Panc1 (cell line): ENCODE results near the gene SEMA4D. TPM values are rescaled to one million over a fixed set of nuclear protein-coding genes. Genes with fewer than 3 reads are reported as not detected.

Source experiments
- ATAC-seq: fragments of 200-7000 bp; cut with Tn5 transposase; 2 replicates; pipeline ENCODE4 v1.9.1; 2020; ENCODE audit warnings: mild to moderate bottlenecking, moderate library complexity
- BruUV-seq: library from RNA; stranded (reverse); fragments of 400-500 nt; replicated peaks from 2 replicates; lab custom pipeline; 2021; lab: Mats Ljungman, UMichigan
- CTCF ChIA-PET: fragments of 300-600 bp; sonication (Branson Sonifier 250); formaldehyde crosslinking; loops from one replicate; lab custom pipeline; 2022; ENCODE audit warnings: antibody characterized with exemption; lab: Charles Lee
- POLR2A ChIA-PET: fragments of 300-600 bp; sonication (Branson Sonifier 250); formaldehyde crosslinking; loops from one replicate; lab custom pipeline; 2022; ENCODE audit warnings: antibody characterized with exemption; lab: Charles Lee
- DNase-seq: peaks from one replicate; pipeline ENCODE4 v3.0.0-alpha.2; 2010; ENCODE audit warnings: low read depth, low spot score
- H3K27ac ChIP-seq: 2 replicates; pipeline ENCODE4 v1.5.1; 2011; ENCODE audit warnings: mild to moderate bottlenecking, low read length, inconsistent platforms
- H3K27me3 ChIP-seq: fragments of 200-500 bp; sonication (Bioruptor generic); 2 replicates; pipeline ENCODE4 v1.6.0; 2014; ENCODE audit warnings: low read length, inconsistent platforms; ENCODE audit not compliant: control insufficient read depth, insufficient read depth
- H3K36me3 ChIP-seq: fragments of 200-500 bp; sonication (Bioruptor generic); 2 replicates; pipeline ENCODE4 v1.5.1; 2014; ENCODE audit warnings: inconsistent platforms, mild to moderate bottlenecking, low read length, moderate library complexity; ENCODE audit not compliant: control insufficient read depth, insufficient read depth
- H3K4me1 ChIP-seq: 2 replicates; pipeline ENCODE4 v1.5.1; 2011; ENCODE audit warnings: inconsistent platforms, mild to moderate bottlenecking, low read length, moderate library complexity; ENCODE audit not compliant: control insufficient read depth, insufficient read depth
- H3K4me3 ChIP-seq, 2 experiments: 2 replicates each; pipeline ENCODE4 v1.5.1; 2011 to 2012; ENCODE audit warnings: low read depth in 2 of 2, low read length in 2 of 2, mild to moderate bottlenecking in 2 of 2, inconsistent platforms in 1 of 2, moderate library complexity in 1 of 2
- H3K9me3 ChIP-seq: fragments of 200-500 bp; sonication (Bioruptor generic); 2 replicates; pipeline ENCODE4 v1.5.1; 2014; ENCODE audit warnings: low read depth, mild to moderate bottlenecking, inconsistent platforms, low read length, moderate library complexity; ENCODE audit not compliant: control insufficient read depth, insufficient read depth
- CTCF ChIP-seq: fragments of 450-650 bp; IDR thresholded peaks from 2 replicates; pipeline ENCODE4 v1.5.1; 2017; ENCODE audit warnings: mild to moderate bottlenecking
- POLR2AphosphoS5 ChIP-seq: IDR thresholded peaks from 2 replicates; pipeline ENCODE4 v1.6.1; 2012; ENCODE audit warnings: mild to moderate bottlenecking, low read depth, low read length, moderate library complexity
- REST ChIP-seq, 2 experiments: IDR thresholded peaks; 2 replicates each; pipeline ENCODE4 v1.6.1; 2011 to 2012; ENCODE audit warnings: low read depth in 2 of 2, control low read depth in 1 of 2, low read length in 1 of 2, mild to moderate bottlenecking in 1 of 2, moderate library complexity in 1 of 2; ENCODE audit not compliant: insufficient read depth in 1 of 2
- SIN3A ChIP-seq: IDR thresholded peaks from 2 replicates; pipeline ENCODE4 v1.6.1; 2012; ENCODE audit warnings: low read depth, mild to moderate bottlenecking, low read length, moderate library complexity, borderline replicate concordance; ENCODE audit not compliant: insufficient read depth
- TCF7L2 ChIP-seq: IDR thresholded peaks from 2 replicates; pipeline ENCODE4 v1.6.1; 2011; ENCODE audit warnings: mild to moderate bottlenecking, low read depth, low read length, inconsistent platforms
- in situ Hi-C: cut with HindIII; loops from 2 replicates; pipeline ENCODE4 v1.10.0; 2016; ENCODE audit warnings: low sequenced_read_pairs, low pct_unique_long_range_greater_than_20kb
- intact Hi-C: fragments of 100-400 bp; cut with micrococcal nuclease; formaldehyde crosslinking; loops from one replicate; pipeline ENCODE4 v1.10.0; 2022; ENCODE audit not compliant: unreplicated experiment
- total RNA-seq: library from RNA; stranded (reverse); gene quantifications from one replicate; pipeline ENCODE4 v1.2.1, GENCODE V29; 2021; ENCODE audit not compliant: unreplicated experiment

The SEMA4D gene
- total RNA-seq, 1 experiment from 2014 or later, result 6.5 TPM

GRCh38 chr9:89376741-89377351 is 121.1 kb downstream of the SEMA4D start:
- TF ChIP-seq SIN3A (no peak), POLR2AphosphoS5 (no peak)
- POLR2A ChIA-PET, result no interaction called here
- DNase-seq (no peak), ATAC-seq (no peak)
- in situ Hi-C loops (no loop called here), intact Hi-C loops (loop anchor here (10.0 kb wide), 1 partner anchor 168 kb away; no protein-coding TSS in a partner anchor)
- Histone ChIP-seq H3K27ac (no peak overlapping the region), H3K27me3 (no peaks in the 10 kb centered on the region), H3K9me3 (no peaks in the 10 kb centered on the region), H3K4me3 (no peak overlapping the region), H3K36me3 (no peaks in the 10 kb centered on the region), H3K4me1 (no peaks in the 10 kb centered on the region)
- CTCF ChIA-PET, result no interaction called here
- no TSS peak for BruUV-seq

- no peak for DNase-seq
- TF ChIP-seq REST (IDR thresholded peaks at IDR 0.05; ENCODE audit: insufficient read depth in 1 of 2, low read depth in 2 of 2, low read length in 1 of 2) (no peak), POLR2AphosphoS5 (no peak), SIN3A (no peak), CTCF (no peak), TCF7L2 (no peak)
- no peaks in the 10 kb centered on the region for H3K36me3 ChIP-seq
- BruUV-seq, result no TSS peak
- H3K9me3 ChIP-seq, result no peaks in the 10 kb centered on the region
- H3K27me3 ChIP-seq, result no peaks in the 10 kb centered on the region
- H3K27ac ChIP-seq, result no peak overlapping the region
- H3K4me1 ChIP-seq, result no peaks in the 10 kb centered on the region
- ChIA-PET CTCF (no interaction called here), POLR2A (no interaction called here)
- in situ Hi-C loops (no loop called here), intact Hi-C loops (loop anchor here (10.0 kb wide), 1 partner anchor 169 kb away; no protein-coding TSS in a partner anchor)
- no peak for ATAC-seq
- H3K4me3 ChIP-seq, result no peak overlapping the region
These were observed 121.6 kb downstream of the SEMA4D start for GRCh38 chr9:89376286-89376685.

- H3K27ac ChIP-seq, result no peak overlapping the region
- ChIA-PET POLR2A (no interaction called here), CTCF (interaction anchor here (1.0 kb wide), 1 partner anchor 174 kb away, joined by 3 read pairs; no protein-coding TSS in a partner anchor)
- no peaks in the 10 kb centered on the region for H3K4me1 ChIP-seq
- H3K4me3 ChIP-seq, result no peak overlapping the region
- no peak for DNase-seq
- intact Hi-C loops, result loop anchor here (10.0 kb wide), 1 partner anchor 170 kb away; no protein-coding TSS in a partner anchor
- no peak for ATAC-seq
- H3K27me3 ChIP-seq, result no peaks in the 10 kb centered on the region
- in situ Hi-C loops, result no loop called here
- TF ChIP-seq TCF7L2, result no peak
- TF ChIP-seq REST (IDR thresholded peaks at IDR 0.05; ENCODE audit: insufficient read depth in 1 of 2, low read depth in 2 of 2, low read length in 1 of 2), result no peak
- TF ChIP-seq POLR2AphosphoS5, result no peak
- no peak for TF ChIP-seq SIN3A
- no peak for TF ChIP-seq CTCF
- no peaks in the 10 kb centered on the region for H3K9me3 ChIP-seq
- BruUV-seq, result no TSS peak
- no peaks in the 10 kb centered on the region for H3K36me3 ChIP-seq
These were observed 122.6 kb downstream of the SEMA4D start for GRCh38 chr9:89375191-89375760.
